ENCODE data around the gene OR13C3.
"Not testable (repeated sequence)": the region's sequence is repeated elsewhere in the genome, so short reads cannot be mapped to it uniquely, and the experiment has no call there.

Gene OR13C3

GRCh38 chr9:104536756-104537155 is at the start of gene OR13C3:
OR13C3 (minus strand) TSS chr9:104536856; CDS start chr9:104536723, 133 bp downstream.
- DNase-seq: no peak

- no peak for DNase-seq
Measured at GRCh38 chr9:104580562-104580961, 43.9 kb upstream of the OR13C3 start.

- no peak for DNase-seq
Measured at GRCh38 chr9:104577263-104577662, 40.6 kb upstream of the OR13C3 start.

GRCh38 chr9:104575456-104575855 is 38.8 kb upstream of the OR13C3 start:
- DNase-seq: no peak

GRCh38 chr9:104572612-104573011 is 36.0 kb upstream of the OR13C3 start:
- no peak for DNase-seq

GRCh38 chr9:104568868-104569267 is 32.2 kb upstream of the OR13C3 start, which contains the start of gene OR13C8:
OR13C8 (plus strand) TSS chr9:104569168; CDS start chr9:104569168, 0 bp downstream.
- DNase-seq: no peak

GRCh38 chr9:104564358-104564757 is 27.7 kb upstream of the OR13C3 start:
- no peak for DNase-seq

GRCh38 chr9:104556830-104557634 is 20.4 kb upstream of the OR13C3 start:
- no peak for DNase-seq

GRCh38 chr9:104555521-104555920 is 18.9 kb upstream of the OR13C3 start:
- DNase-seq: no peak

- DNase-seq: no peak
Measured at GRCh38 chr9:104553261-104553660, 16.6 kb upstream of the OR13C3 start.

GRCh38 chr9:104544644-104545043 is 8.0 kb upstream of the OR13C3 start:
- DNase-seq: no peak

- DNase-seq: no peak
Measured at GRCh38 chr9:104539275-104539674, 2.6 kb upstream of the OR13C3 start.

- DNase-seq: no peak
Measured at GRCh38 chr9:104527109-104527508, 9.5 kb downstream of the OR13C3 start, which contains the start of gene OR13C4. OR13C4 (minus strand) TSS chr9:104527209; CDS start chr9:104527209, 0 bp downstream.

- DNase-seq: not testable (repeated sequence)
Measured at GRCh38 chr9:104520241-104520640, 16.4 kb downstream of the OR13C3 start.

- DNase-seq: no peak
Measured at GRCh38 chr9:104514901-104515300, 21.8 kb downstream of the OR13C3 start.

- DNase-seq: no peak
Measured at GRCh38 chr9:104506565-104506964, 30.1 kb downstream of the OR13C3 start.

GRCh38 chr9:104503963-104504362 is 32.7 kb downstream of the OR13C3 start, which contains the start of gene OR13F1:
OR13F1 (plus strand) TSS chr9:104504263; CDS start chr9:104504263, 0 bp downstream.
- DNase-seq: no peak

GRCh38 chr9:104503440-104503839 is 33.2 kb downstream of the OR13C3 start:
- no peak for DNase-seq

- no peak for DNase-seq
Measured at GRCh38 chr9:104494808-104495207, 41.8 kb downstream of the OR13C3 start.
